GM18907 (cell line): ENCODE measurements around the gene SLC2A8.

Experiments
- ATAC-seq: cut with Tn5 transposase; IDR thresholded peaks from one replicate; pipeline ENCODE4 v1.9.1; 2021; ENCODE audit warnings: mild to moderate bottlenecking, moderate library complexity; ENCODE audit not compliant: unreplicated experiment

SLC2A8 gene

DNA sequence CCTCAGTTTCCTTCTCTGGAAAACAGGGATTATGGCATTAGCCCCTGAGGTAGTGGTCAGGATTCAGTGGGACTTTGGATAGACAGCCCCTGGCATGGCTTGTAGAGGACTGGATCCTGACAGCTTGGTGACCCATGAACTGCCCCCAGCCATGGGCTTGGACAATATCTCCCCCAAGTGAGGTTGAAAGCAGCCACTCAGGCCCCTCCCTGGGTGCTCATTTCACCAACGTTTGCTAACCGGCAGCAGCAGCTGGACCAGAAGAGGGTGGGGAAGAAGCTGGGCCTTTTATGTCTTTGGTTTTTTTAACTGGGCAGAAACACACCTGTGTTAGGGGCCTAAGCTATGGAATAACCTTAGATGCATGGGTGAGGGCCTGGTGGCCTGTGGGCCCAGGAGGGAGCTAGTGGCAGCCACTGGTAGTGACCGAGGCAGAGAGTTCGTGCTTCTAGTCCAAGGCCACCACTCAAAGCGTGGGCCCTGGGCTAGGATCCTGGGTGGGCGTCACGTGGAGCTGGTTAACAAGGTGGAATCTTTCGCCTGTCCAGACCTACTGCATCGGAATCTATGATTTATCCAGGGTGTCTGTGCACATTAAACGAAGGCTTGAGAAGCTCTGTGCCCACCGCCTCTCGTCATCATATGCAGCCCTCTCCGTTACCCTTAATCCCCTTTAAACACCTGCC is 1.9 kb downstream of the SLC2A8 start:
- no peak for ATAC-seq

DNA sequence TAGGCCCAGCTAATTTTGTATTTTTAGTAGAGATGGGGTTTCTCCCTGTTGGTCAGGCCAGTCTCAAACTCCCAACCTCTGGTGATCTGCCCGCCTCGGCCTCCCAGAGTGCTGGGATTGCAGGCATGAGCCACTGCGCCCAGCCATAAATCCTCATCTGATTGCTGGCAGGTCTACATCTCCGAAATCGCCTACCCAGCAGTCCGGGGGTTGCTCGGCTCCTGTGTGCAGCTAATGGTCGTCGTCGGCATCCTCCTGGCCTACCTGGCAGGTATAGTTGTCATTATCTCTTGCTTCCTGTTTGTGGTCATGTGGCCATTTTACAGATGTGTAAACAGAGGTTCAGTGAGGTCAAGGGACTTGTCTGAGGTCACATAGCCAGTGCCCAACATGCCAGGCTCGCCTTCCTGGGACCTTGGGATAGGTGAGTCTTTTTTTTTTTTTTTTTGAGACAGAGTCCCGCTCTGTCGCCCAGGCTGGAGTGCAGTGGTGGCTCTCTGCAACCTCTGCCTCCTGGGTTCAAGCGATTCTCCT is 2.8 kb downstream of the SLC2A8 start:
- ATAC-seq = no peak

DNA sequence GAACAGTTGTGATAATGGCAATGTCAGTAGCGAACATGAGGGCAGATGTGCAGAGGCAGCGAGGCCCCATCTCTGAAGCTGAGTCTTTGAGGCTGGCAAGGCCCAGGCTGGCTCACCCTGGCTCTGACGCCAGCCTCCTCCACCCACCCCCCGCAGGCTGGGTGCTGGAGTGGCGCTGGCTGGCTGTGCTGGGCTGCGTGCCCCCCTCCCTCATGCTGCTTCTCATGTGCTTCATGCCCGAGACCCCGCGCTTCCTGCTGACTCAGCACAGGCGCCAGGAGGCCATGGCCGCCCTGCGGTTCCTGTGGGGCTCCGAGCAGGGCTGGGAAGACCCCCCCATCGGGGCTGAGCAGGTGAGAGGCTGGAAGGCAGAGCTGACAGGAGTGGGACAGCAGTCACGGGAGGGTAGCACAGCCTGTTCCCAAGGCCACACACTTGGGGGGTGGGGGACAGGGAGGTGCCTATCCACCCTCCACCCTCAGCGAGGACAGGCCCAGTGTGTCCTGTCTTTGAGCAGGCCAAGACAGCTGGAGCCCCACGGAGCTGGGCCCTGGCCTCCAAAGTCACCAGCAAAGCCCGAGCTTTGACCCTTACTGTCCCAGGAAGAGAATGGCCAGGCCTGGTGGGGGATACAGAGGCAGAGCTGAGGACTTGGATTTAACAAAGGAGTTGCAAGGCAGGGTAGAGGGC is 5.6 kb downstream of the SLC2A8 start:
- ATAC-seq = no peak

DNA sequence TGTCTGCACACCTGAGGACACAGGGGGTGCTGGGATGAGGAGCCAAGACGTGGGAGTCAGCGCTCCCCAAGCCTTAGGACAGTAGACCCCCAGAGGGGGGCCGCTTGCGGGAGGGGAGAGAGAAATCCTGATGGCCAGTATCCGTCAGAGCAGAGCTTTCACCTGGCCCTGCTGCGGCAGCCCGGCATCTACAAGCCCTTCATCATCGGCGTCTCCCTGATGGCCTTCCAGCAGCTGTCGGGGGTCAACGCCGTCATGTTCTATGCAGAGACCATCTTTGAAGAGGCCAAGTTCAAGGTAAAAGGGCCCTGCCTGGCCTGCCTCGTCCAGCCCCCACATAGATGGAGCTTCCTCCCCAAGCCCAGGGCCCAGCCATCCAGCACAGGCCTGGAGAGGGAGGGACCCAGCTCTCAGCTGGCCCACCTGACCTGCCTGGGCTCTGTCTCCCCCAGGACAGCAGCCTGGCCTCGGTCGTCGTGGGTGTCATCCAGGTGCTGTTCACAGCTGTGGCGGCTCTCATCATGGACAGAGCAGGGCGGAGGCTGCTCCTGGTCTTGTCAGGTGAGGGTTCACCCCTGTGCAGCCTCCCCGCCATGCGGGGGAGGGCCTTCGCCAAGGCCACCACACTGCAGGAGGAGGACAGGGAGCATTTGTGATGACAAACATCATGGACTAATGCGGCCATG is 6.7 kb downstream of the SLC2A8 start:
- ATAC-seq = no peak

DNA sequence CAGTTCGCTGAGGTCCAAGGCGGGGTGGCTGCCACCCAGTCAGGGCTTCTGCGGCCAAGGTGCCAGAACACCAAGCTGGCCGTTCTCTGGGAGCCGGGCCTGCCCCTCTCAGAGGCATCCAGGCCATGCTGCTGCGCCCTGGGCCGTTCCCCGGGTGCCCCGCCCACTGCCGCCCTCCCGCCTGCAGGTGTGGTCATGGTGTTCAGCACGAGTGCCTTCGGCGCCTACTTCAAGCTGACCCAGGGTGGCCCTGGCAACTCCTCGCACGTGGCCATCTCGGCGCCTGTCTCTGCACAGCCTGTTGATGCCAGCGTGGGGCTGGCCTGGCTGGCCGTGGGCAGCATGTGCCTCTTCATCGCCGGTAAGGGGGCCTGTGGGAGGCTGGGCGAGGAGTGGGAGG is 7.7 kb downstream of the SLC2A8 start:
- ATAC-seq = no peak

DNA sequence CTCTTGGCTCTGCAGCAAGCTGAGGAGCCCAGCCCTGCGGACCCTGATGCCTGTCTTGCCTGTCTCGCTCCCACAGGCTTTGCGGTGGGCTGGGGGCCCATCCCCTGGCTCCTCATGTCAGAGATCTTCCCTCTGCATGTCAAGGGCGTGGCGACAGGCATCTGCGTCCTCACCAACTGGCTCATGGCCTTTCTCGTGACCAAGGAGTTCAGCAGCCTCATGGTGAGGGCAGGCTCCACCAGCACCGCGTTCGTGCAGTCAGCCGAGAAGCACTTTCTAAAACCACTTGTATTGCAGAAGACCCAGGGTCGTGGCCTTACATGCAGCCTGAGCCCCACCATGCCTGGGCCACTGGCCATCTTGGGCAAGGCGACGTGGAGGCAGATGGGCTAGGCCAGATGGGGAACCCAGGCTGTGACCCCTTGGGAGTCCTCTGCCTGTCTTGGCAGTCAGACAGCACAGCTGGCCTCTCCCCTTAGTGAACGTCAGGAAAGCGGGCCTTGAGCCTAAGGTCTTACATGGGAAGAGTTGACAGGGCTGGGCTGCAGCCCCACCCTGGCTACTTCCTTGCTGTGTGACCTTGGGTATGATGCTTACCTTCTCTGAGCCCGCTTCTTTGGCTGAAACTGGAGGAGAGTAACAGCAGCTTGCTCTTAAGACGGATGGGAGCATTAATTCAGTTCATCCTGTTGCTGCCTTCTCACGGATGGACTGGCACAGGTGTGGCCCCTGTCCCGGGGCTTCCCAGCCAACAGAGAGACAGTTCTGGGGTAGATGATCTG is 8.6 kb downstream of the SLC2A8 start:
- no peak for ATAC-seq

DNA sequence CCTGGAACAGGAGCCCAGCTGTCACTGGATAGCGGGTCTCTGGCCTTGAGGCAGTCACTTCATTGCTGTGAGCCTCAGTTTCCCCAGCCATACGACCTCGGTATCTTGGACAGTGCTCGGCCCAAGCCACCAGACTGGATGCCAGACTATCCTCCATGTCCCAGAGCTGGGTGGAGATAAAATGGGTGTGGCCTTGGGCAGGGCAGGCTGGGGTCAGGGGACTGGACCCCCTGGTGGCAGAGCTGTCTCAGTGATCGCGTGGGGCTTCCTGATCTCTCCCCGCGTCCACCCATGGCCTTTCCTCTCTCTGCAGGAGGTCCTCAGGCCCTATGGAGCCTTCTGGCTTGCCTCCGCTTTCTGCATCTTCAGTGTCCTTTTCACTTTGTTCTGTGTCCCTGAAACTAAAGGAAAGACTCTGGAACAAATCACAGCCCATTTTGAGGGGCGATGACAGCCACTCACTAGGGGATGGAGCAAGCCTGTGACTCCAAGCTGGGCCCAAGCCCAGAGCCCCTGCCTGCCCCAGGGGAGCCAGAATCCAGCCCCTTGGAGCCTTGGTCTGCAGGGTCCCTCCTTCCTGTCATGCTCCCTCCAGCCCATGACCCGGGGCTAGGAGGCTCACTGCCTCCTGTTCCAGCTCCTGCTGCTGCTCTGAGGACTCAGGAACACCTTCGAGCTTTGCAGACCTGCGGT is 10.0 kb downstream of the SLC2A8 start:
- ATAC-seq = no peak

DNA sequence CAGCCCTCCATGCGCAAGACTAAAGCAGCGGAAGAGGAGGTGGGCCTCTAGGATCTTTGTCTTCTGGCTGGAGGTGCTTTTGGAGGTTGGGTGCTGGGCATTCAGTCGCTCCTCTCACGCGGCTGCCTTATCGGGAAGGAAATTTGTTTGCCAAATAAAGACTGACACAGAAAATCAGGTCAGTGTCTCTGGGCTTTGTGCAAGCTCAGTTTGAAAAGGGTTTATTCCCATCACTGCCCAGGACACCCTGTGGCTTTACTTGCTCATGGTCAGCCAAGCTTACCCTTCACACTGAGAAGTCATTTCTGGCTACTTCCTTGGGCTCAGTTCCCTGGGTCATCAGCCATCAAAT is 10.5 kb downstream of the SLC2A8 start:
- no peak for ATAC-seq

DNA sequence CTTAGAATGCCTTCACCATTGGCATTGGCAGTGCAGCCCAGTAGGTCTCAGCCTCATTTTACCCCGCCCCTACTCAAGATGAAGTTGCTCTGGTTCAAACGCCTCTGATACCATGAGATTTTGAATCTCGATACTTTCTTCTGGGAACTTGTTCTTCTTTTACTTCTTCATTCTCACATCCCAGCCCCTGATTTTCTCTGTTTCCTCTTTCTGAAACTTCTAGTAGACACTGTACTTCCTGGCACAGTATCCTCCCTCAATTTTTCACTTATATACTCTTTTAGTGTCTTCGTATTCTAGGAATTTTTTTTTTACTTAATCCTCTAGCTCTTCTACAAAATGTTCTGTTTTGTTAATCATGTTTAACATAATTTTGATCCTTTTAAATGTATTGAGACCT is 14.2 kb downstream of the SLC2A8 start:
- no peak for ATAC-seq

DNA sequence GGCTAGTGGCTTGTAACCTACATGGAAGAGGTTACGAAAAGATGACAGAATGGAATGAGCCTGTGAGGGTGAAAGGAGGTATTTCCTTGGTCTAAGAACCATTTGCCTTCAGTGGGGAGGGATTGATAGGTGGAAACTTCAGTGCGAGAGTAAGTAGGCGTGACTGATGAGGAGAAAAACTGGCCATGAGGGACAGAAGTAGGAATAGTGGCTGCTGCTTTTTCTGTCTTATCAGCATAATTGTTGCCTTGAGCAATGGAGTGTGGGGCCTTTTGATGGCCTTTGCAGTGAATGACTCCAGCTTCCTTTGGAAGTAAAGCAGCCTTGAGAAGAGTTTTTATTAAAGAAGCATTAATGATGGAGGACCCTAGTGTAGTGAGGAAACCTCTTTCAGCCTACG is 18.2 kb downstream of the SLC2A8 start:
- no peak for ATAC-seq

DNA sequence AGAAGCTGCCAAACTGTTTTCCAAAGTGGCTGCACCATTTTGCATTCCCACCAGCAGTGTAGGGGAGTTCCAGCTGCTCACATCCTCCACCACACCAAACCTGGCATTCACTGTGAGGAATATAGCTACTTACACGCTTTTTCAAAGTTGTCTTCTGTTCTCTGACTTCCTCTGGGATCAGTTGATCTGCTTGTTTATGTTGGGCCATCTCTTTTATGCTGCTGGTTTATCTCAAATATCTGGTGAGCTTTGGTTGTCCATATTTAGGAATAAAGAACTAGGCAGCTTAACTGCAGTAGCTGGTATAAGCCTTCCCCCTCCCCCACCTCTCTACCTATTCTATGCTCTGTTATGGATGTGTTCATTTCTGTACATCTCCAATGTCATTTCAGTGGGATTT is 18.7 kb downstream of the SLC2A8 start:
- no peak for ATAC-seq

DNA sequence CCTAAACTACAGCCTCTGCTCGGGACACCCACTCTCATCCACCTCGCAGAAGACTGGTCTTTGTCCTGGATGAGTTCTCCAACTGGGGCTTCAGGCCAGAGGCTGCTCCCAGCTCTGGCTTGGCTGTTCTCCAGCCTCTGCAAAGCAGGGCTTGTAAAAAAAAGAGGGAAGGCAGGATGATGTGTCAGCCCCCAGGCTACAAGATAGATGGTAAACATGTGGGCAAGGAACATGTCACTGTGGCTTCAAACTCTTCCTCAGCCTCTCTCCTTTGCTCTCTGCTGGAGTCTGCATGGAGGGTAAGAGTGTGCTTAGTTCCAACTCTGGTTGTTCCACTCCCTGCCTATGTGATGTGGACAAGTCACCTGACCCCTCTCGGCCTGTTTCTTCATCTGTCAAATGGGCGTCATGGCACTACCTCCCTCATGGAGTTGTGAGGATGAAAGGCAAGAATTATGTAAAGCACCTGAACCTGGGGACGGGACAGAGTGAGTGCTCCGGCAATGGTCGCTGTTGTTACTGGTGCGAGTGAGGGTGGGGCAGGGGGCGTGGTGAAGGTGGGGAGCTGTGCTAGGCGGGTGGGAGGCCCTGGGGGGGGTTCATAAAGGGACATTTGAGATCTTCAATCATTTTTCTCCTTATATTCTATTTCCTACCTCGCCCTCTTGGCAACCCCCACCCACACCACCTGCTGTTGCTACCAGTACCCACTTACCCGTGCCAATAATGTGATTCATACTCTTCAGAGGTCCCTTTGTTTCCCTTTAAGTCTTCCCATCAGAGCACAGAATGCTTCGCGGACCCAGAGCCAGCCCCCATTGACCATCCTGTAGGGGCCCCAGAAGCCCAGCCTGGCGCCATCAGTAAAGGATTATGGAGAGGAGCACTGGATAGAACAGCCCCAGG is 20.4 kb downstream of the SLC2A8 start:
- no peak for ATAC-seq

DNA sequence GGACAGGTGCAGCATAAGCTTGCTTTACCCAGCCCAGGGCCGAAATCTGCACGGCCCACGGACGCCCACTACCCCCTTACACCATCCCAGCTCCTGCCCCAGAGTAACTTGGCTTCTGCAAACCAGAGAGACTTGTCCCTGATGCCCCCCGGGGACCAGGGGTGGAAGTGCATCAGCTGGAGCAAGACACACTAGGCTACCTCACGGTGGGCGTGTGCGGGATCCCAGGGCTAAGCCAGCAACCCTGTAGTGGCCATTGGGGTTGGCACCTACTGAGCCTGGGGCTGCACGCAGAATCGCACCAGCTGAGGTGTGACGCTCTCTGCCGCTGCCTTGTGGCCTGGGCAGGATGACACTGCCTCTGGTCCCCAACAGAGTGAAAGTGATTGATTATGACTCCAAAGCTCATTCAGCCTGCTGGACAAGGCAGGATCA is 21.1 kb downstream of the SLC2A8 start:
- no peak for ATAC-seq

DNA sequence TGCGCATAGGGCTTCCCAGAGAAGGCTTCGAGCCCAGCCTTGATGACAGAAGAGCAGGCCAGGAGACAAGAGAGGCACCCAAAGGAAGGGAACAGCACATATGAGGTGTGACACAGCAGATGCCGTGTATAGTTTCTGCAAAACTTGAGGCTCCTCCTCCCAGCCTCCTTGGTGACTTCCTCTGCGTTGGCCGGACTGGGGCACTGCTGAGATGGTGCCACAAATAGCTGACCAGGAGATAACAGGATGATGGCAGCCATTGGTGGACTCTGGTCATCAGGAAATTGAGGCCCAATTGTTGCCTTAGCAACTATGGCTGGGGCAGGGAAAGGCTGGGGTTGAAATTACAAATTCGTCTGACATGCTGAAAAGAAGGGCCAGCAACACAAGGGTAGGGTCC is 22.4 kb downstream of the SLC2A8 start:
- no peak for ATAC-seq

DNA sequence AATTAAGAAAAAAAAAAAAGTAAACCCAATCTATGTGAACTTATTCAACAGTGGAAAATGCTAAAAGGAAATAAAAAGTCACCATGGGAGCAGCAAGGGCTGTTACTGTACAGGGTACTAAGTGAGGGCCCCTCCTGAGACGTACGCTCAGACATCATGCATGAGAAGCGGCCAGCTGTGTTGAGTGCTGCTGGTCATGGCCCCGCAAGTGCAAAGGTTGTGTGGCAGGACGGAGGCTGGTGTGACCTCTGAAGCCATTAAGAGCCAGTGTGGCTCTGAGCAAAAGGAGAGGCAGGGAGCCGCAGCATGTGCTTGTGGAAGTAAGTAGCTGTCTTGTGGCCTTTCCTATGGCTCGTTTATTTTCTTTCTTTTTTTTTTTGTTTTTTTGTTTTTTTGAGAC is 24.1 kb downstream of the SLC2A8 start:
- no peak for ATAC-seq

DNA sequence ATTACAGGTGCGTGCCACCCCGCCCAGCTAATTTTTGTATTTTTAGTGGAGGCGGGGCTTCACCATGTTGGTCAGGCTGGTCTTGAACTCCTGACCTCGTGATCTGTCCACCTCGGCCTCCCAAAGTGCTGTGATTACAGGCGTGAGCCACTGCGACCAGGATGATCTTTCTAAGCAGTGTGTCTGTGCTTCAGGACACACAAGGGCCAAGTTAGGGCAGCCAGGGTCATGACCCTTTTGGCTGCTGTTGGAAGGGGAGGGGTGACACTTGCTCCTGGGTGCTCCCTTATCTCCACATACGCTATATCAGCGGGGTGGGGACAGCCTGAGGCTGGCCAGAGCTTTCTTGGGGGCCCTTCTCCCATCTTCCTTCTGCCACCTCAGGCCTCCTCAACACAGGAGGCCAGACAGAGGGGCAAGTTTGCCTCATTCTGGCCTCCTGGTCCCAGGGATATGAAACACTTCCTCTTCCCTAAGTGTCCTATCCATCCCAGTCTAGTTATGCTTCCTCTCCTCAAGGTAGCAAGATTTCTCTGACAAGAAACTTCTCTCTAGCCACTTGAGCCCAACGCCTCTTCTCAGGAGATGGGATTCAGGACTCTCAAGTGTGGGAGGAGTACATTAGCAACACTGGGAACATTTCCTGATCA is 25.3 kb downstream of the SLC2A8 start:
- ATAC-seq = no peak

DNA sequence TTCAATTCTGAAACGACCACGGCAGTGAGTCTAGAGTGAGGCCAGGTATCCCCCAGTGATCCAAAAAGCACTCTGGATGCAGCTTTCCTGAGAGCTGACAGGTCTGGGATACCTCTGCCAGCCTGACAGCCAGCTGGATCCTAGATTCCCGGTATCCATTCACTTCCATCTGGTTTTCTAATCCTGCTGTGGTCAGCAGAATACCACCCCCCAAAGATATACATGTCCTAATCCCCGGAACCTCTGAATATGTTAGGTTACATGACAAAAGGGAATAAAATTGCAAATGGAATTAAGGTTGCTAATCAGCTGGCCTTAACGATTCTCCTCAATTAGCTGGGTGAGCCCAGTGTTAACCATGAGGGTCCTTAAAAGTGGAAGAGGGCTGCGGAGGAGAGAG is 25.8 kb downstream of the SLC2A8 start:
- no peak for ATAC-seq

DNA sequence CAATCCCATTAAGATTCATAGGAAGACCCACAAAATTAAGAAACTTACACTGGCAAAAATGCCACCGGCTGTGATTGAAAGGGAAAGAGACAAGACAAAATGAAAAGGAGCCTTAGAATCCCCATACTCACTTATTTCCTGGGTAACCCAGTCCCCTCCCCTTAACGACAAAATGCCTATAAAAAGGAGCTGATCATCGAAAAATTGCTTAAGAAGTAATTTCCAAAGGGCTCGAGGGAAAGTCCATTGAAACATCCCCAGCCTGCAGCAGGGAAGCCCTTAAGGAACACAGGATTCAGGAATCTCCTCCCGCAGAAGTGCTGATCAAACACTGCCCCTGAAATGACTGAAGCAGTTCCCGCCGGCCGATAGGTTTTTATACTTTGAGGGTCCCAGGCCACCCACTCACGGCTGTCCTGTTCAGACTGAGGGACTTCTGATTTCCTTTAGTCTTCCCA is 26.5 kb downstream of the SLC2A8 start:
- ATAC-seq = no peak
